Measurements from ENCODE around the gene PPP5C. TPM values are rescaled to one million over a fixed set of nuclear protein-coding genes. Genes with fewer than 3 reads are reported as not detected.
"Not testable (repeated sequence)": the region's sequence is repeated elsewhere in the genome, so short reads cannot be mapped to it uniquely, and the experiment has no call there.

The PPP5C gene
- total RNA-seq, 1 donor from 2014 or later: 66.2 TPM

DNA sequence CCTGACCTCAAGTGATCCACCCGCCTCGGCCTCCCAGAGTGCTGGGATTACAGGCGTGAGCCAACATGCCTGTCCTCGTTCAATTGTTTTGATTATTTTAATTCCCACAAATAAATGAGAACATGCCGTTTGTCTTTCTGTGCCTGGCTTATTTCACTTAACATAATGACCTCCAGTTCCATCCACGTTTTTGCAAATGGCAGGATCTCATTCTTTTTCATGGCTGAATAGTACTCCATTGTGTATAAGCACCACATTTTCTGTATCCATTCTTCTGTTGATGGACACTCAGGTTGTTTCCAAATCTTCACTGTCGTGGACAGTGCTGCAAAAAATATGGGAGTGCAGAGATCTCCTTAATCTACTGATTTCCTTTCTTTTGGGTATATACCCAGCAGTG lies 86.6 kb downstream of the PPP5C start:
- not testable (repeated sequence) for DNase-seq (ENCODE audit: low spot score)

DNA sequence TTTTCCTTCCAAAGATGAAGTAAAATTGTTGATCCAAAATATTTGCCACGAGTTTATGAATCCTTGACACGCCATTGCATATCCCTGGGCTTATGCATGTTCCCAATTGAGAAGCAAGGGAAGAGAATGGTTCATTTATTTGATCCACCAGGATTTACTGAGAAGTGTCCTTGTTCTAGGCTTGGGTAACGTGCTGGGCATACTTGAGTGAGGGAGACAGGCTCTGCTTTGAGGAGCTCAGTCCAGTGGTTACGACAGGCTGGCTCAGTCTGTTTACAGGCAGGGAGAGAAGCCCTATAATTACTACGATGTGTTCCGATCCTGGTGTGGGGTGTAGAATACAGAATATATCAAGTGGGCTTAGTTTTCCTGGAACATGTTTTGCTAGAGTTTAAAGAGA lies 88.1 kb downstream of the PPP5C start:
- DNase-seq (ENCODE audit: low spot score): no peak

DNA sequence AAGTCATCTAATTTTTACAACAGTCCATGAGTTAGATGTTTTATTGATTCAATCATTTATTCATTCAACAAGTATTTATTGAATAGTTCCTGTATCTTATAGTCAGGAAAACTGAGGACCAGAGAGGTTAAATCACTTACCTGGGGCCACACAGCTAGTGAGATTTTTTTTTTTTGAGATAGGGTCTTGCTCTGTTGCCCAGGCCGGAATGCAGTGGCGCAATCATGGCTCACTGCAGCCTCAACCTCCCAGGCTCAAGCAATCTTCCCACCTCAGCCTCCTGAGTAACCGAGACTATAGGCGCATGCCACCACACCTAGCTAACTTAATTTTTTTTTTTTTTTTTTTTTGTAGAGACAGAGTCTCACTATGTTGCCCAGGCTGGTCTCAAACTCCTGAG lies 88.8 kb downstream of the PPP5C start:
- not testable (repeated sequence) for DNase-seq (ENCODE audit: low spot score)

Other genes with a start within 250 kb of the PPP5C start
- not detected for gene IGFL3, start 222.4 kb upstream of the PPP5C start, total RNA-seq
- gene IGFL2, start 198.8 kb upstream of the PPP5C start, total RNA-seq: not detected
- not detected for gene IGFL1, start 117.3 kb upstream of the PPP5C start, total RNA-seq
- 52.0 TPM for gene HIF3A, start 50.0 kb upstream of the PPP5C start, total RNA-seq
- gene CCDC8, start 66.5 kb downstream of the PPP5C start, total RNA-seq: 8.5 TPM
- gene PNMA8C, start 81.8 kb downstream of the PPP5C start, total RNA-seq: 1.4 TPM
- gene PNMA8A, start 124.5 kb downstream of the PPP5C start, total RNA-seq: 9.6 TPM
- 5.3 TPM for gene PNMA8B, start 148.8 kb downstream of the PPP5C start, total RNA-seq